Suppressor macrophage treated with lipopolysaccharide for 1 hour (primary cell): ENCODE measurements around the gene COPRS.
A peak's percentile ranks its signal among the peaks of the same experiment; 100 is the strongest.

ENCODE experiments used
- DNase-seq, 3 donors: peaks; one replicate each; pipeline ENCODE4 v3.0.0-alpha.2; 2020 to 2022

Gene COPRS

DNA sequence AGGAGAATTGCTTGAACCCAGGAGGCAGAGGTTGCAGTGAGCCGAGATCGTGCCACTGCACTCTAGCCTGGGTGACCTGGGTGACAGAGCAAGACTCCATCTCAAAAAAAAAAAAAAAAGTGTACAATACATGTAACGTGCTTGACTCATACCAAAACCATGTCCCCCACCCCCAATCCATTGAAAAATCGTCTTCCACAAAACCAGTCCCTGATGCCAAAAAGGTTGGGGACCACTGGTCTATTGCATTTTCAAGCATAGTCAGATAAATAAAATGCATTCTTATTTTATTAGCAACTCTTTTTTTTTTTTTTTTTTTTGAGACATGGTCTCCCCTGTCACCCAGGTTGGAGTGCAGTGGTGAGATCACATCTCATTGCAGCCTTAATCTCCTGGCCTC is 52.1 kb downstream of the COPRS start:
- no peak for DNase-seq

DNA sequence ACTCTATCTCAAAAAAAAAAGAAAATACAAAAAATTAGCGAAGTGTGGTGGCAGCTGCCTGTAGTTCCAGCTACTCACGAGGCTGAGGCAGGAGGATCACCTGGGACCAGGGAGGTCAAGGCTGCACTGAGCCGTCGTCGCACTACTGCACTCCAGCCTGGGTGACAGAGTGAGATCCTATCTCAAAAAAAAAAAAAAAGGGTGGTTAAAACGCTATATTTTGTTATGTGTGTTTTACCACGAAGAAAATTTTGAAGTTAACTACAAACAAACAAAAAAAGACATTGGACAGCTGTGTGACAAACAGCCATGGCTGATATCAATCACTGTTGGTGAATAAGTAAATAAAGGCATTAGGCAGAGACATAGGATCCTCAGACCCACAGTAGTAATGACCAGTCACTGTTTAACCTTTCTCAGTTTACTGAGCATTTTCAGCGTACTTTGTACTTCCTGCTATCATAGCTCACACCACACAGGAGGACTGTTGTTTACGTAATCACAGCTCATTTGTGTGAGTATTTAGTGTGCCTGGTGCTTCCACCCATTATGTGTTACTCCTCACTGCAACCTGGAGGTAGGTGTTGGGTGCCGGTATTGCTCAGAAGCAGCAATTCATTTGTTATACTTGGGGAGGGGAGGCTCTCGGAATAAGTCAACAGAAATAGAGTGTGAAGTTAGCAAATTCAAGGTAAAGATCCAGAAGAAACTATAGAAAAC is 55.4 kb downstream of the COPRS start:
- no peak for DNase-seq

DNA sequence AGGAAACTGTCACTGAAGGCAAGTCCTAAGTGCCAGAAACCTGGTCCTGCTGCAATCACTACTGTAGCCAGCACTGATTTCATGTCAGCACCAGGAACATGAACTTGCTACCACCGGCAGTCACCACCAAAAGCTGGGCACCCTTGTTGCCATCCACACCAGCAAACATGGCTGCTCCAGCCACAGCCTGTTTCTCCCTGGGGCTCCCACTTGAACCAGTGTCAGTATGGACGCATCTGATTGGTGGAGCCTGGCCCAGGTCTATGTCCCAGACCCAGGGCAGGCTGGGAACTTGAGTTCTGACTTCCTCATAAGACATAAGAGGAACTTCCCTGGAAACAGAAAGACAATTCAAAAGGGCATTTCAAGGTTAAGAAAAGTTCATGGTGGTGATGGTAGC is 56.5 kb downstream of the COPRS start:
- peak; percentile 73 to 81 (median 80) for DNase-seq
